ENCODE results near the gene BDKRB2. TPM values are rescaled to one million over a fixed set of nuclear protein-coding genes. Genes with fewer than 3 reads are reported as not detected.

BDKRB2 gene
- total RNA-seq (2021; ENCODE audit: unreplicated experiment): 0.49 TPM
- polyA plus RNA-seq (2012): 0.61 and 0.72 TPM in 2 replicates
- percentile 29 among the genes with signal in this experiment for Bru-seq, nascent RNA
- percentile 32 among the genes with signal in this experiment for BruChase-seq, experiment 1, labeled RNA remaining after a 6-hour chase
- percentile 32 among the genes with signal in this experiment for BruChase-seq, experiment 2, labeled RNA remaining after a 2-hour chase
- long read RNA-seq, full-length matches to known transcripts: 2 of 2 reads
- long read RNA-seq, partial matches to known transcripts: 0 of 2 reads
- long read RNA-seq, other reads (novel, unspliced or antisense): 0 of 2 reads

GRCh38 chr14:96204151-96205058 lies at the start of gene BDKRB2:
Gene BDKRB2 (plus strand): TSS chr14:96204839. CDS start chr14:96237108, 32,269 bp downstream.
- no peaks in the 10 kb centered on the region for H3K36me3 ChIP-seq (ENCODE audit: control insufficient read depth in 1 of 2, insufficient read depth in 2 of 2, low read length in 2 of 2)
- no peaks in the 10 kb centered on the region for H3K9me3 ChIP-seq (ENCODE audit: control insufficient read depth in 1 of 2, insufficient read depth in 1 of 2, low read depth in 1 of 2, low read length in 2 of 2)
- POLR2A ChIA-PET: interaction anchor here (0.7 to 1.0 kb wide), 2 partner anchors 8 to 55 kb away, joined by 3 read pairs; no protein-coding TSS in a partner anchor
- no TSS peak for BruUV-seq (replicated peaks)
- peak within 1 kb of the TSS; percentile 94 for H3K4me2 ChIP-seq (ENCODE audit: low read length)
- CTCF ChIA-PET: interaction anchor here (0.8 kb wide), 1 partner anchor 26 kb away, joined by 4 read pairs; no protein-coding TSS in a partner anchor
- H3K27me3 ChIP-seq (ENCODE audit: insufficient read depth, low read length): no peaks in the 10 kb centered on the region
- peak within 1 kb of the TSS; percentile 22 for H2AFZ ChIP-seq (ENCODE audit: low read depth, low read length, poor library complexity, severe bottlenecking)
- DNase-seq (ENCODE audit: low read depth, low spot score) (peak; percentile 38), ATAC-seq (peak; percentile 94)
- RAD21 ChIA-PET (ENCODE audit: low non-redundant PET in 1 of 2, low total read pairs in 2 of 2, uncharacterized antibody in 2 of 2, unreplicated experiment in 2 of 2): no interaction called here
- H3K27ac ChIP-seq (ENCODE audit: low read depth, low read length): no peak within 1 kb of the TSS
- H3K79me2 ChIP-seq (ENCODE audit: insufficient read depth, low read length): no peaks in the 10 kb centered on the region
- intact Hi-C loops (cut with micrococcal nuclease): no loop called here
- peak within 1 kb of the TSS; percentile 27 to 61 for H3K4me3 ChIP-seq (replicated peaks in 1 of 2; ENCODE audit: low read depth in 1 of 2, low read length in 2 of 2)
- TF ChIP-seq ZBTB33 (IDR thresholded peaks at IDR 0.05; ENCODE audit: extremely low read depth, insufficient replicate concordance, low read length) (no peak), ZNF274 (IDR thresholded peaks at IDR 0.05; ENCODE audit: low read depth, low read length) (no peak), SRF (IDR thresholded peaks at IDR 0.05; ENCODE audit: low read depth) (no peak), SIN3A (IDR thresholded peaks at IDR 0.05; ENCODE audit: low read depth) (no peak), POLR2A (IDR thresholded peaks at IDR 0.05; ENCODE audit: borderline replicate concordance, extremely low read depth, insufficient read depth, insufficient read length) (no peak), POLR2AphosphoS5 (IDR thresholded peaks at IDR 0.05; ENCODE audit: low read depth, low read length) (peak; percentile 56), SP1 (IDR thresholded peaks at IDR 0.05; ENCODE audit: low read depth) (no peak; the same call in 1 of the 2 replicates), RAD21 (IDR thresholded peaks at IDR 0.05; ENCODE audit: low read depth) (no peak), TCF7L2 (IDR thresholded peaks at IDR 0.05; ENCODE audit: borderline replicate concordance, extremely low read depth, insufficient read depth, insufficient read length) (peak; percentile 80)
- no peaks in the 10 kb centered on the region for H3K9me2 ChIP-seq (ENCODE audit: insufficient read depth)
- peaks cover 15 to 28% of the 10 kb centered on the region in 2 experiments; a peak in 3 of 4 replicates for H3K4me1 ChIP-seq (ENCODE audit: control insufficient read depth in 1 of 2, insufficient read depth in 2 of 2, low read length in 2 of 2)
- no peaks in the 10 kb centered on the region for H4K20me1 ChIP-seq (ENCODE audit: insufficient read depth)
- H3K9ac ChIP-seq (ENCODE audit: low read length): peak within 1 kb of the TSS; percentile 27; the same call in 1 of the 2 replicates

All from HCT116 (cell line).